ENCODE measurements around the gene LPCAT2.

GRCh38 chr16:55539488-55539887 lies 30.6 kb downstream of the LPCAT2 start:
- TF ChIP-seq EZH2 (IDR thresholded peaks at IDR 0.05; ENCODE audit: insufficient read depth, low read length) (no peak), CTCF (IDR thresholded peaks at IDR 0.05; ENCODE audit: insufficient read depth, low read depth, low read length) (no peak)
